Right atrium auricular region (tissue), 2 donors: ENCODE measurements around the gene PEX14. TPM values are rescaled to one million over a fixed set of nuclear protein-coding genes. Genes with fewer than 3 reads are reported as not detected.

Source experiments
- DNase-seq: peaks from one replicate; pipeline ENCODE4 v3.0.0-alpha.2; 2019; ENCODE audit warnings: low spot score
- H3K27ac ChIP-seq, 2 donors: fragments of 200-600 bp; sonication (generic); 1 replicate in 1 of 2; 2 replicates in 1 of 2; pipeline ENCODE4 v1.5.1; 2016 to 2019
- H3K27me3 ChIP-seq, 2 donors: fragments of 200-600 bp; sonication (generic); one replicate each; pipeline versions ENCODE4 v1.5.1 to v1.6.0; 2017 to 2019
- H3K36me3 ChIP-seq: fragments of 200-600 bp; sonication (generic); one replicate; pipeline ENCODE4 v1.5.1; 2016
- H3K4me1 ChIP-seq, 2 donors: fragments of 200-600 bp; sonication (generic); one replicate each; pipeline versions ENCODE4 v1.5.1 to v1.6.0; 2017 to 2019
- H3K4me3 ChIP-seq, 2 donors: fragments of 200-600 bp; sonication (generic); 1 replicate in 1 of 2; 2 replicates in 1 of 2; pipeline ENCODE4 v1.5.1; 2017 to 2019; ENCODE audit warnings: mild to moderate bottlenecking in 1 of 2, moderate library complexity in 1 of 2
- H3K9me3 ChIP-seq, 2 donors: fragments of 200-600 bp; sonication (generic); one replicate each; pipeline ENCODE4 v1.5.1; 2019
- CTCF ChIP-seq, 2 donors: fragments of 200-600 bp; sonication (generic); IDR thresholded peaks; one replicate each; pipeline ENCODE4 v1.5.1; 2019; ENCODE audit warnings: antibody characterized with exemption in 2 of 2
- total RNA-seq, 2 donors: library from RNA; depleted of rRNA; stranded (reverse); fragments of >200 nt; gene quantifications; one replicate each; pipeline ENCODE4 v1.1.0, GENCODE V29; 2016

PEX14 gene
- total RNA-seq, 2 donors from 2014 or later: 13.7 to 14.5 TPM

- Histone ChIP-seq H3K27me3 (no peaks in the 10 kb centered on the region), H3K4me3 (no peak overlapping the region), H3K27ac (no peak overlapping the region), H3K36me3 (no peaks in the 10 kb centered on the region), H3K9me3 (no peaks in the 10 kb centered on the region), H3K4me1 (peaks cover 0 to 41% of the 10 kb centered on the region in 2 donors)
- DNase-seq: no peak
- no peak for TF ChIP-seq CTCF (IDR thresholded peaks at IDR 0.05)
Measured at GRCh38 chr1:10530756-10531495, 56.2 kb downstream of the PEX14 start.

GRCh38 chr1:10532362-10532761, 57.6 kb downstream of the PEX14 start:
- Histone ChIP-seq H3K27ac (no peak overlapping the region), H3K9me3 (no peaks in the 10 kb centered on the region), H3K4me3 (no peak overlapping the region), H3K4me1 (peaks cover 0 to 38% of the 10 kb centered on the region in 2 donors), H3K36me3 (no peaks in the 10 kb centered on the region), H3K27me3 (no peaks in the 10 kb centered on the region)
- DNase-seq: no peak
- no peak for TF ChIP-seq CTCF (IDR thresholded peaks at IDR 0.05)

- H3K4me3 ChIP-seq: no peak overlapping the region
- no peak for DNase-seq
- no peaks in the 10 kb centered on the region for H3K27me3 ChIP-seq
- H3K9me3 ChIP-seq: no peaks in the 10 kb centered on the region
- peaks cover 0 to 33% of the 10 kb centered on the region in 2 donors for H3K4me1 ChIP-seq
- no peak for TF ChIP-seq CTCF (IDR thresholded peaks at IDR 0.05)
- H3K27ac ChIP-seq: no peak overlapping the region
- no peaks in the 10 kb centered on the region for H3K36me3 ChIP-seq
Measured at GRCh38 chr1:10534519-10534918, 59.8 kb downstream of the PEX14 start.

GRCh38 chr1:10536133-10536770, 61.5 kb downstream of the PEX14 start:
- TF ChIP-seq CTCF (IDR thresholded peaks at IDR 0.05): no peak
- H3K36me3 ChIP-seq: no peaks in the 10 kb centered on the region
- peaks cover 0 to 34% of the 10 kb centered on the region in 2 donors for H3K4me1 ChIP-seq
- H3K27me3 ChIP-seq: no peaks in the 10 kb centered on the region
- no peak for DNase-seq
- no peak overlapping the region for H3K27ac ChIP-seq
- no peak overlapping the region for H3K4me3 ChIP-seq
- no peaks in the 10 kb centered on the region for H3K9me3 ChIP-seq

GRCh38 chr1:10537082-10537766, 62.5 kb downstream of the PEX14 start:
- Histone ChIP-seq H3K27ac (no peak overlapping the region), H3K9me3 (no peaks in the 10 kb centered on the region), H3K4me1 (peaks cover 0 to 39% of the 10 kb centered on the region in 2 donors), H3K36me3 (no peaks in the 10 kb centered on the region), H3K4me3 (no peak overlapping the region), H3K27me3 (no peaks in the 10 kb centered on the region)
- no peak for TF ChIP-seq CTCF (IDR thresholded peaks at IDR 0.05)
- DNase-seq: no peak
